Neutrophil (primary cell): ENCODE measurements around the gene CPLX3.

Experiments
- H3K27ac ChIP-seq: fragments of 200-600 bp; sonication (generic); 2 replicates; pipeline ENCODE4 v1.5.1; 2016; ENCODE audit warnings: mild to moderate bottlenecking, moderate library complexity
- H3K27me3 ChIP-seq: fragments of 200-600 bp; sonication (generic); 2 replicates; pipeline ENCODE4 v1.6.0; 2016; ENCODE audit warnings: mild to moderate bottlenecking
- H3K36me3 ChIP-seq: fragments of 200-600 bp; sonication (generic); 2 replicates; pipeline ENCODE4 v1.5.1; 2017
- H3K4me1 ChIP-seq, 2 experiments: fragments of 200-600 bp in 1 of 2; sonication (generic) in 1 of 2; 1 replicate in 1 of 2; 2 replicates in 1 of 2; pipeline versions ENCODE4 v1.5.1 to v1.6.1; 2013 to 2016; ENCODE audit warnings: low read depth in 1 of 2, low read length in 1 of 2, mild to moderate bottlenecking in 1 of 2, moderate library complexity in 1 of 2; ENCODE audit not compliant: control insufficient read depth in 1 of 2, insufficient read depth in 1 of 2
- H3K4me3 ChIP-seq, 2 experiments: fragments of 200-600 bp in 1 of 2; sonication (generic) in 1 of 2; 1 replicate in 1 of 2; 2 replicates in 1 of 2; pipeline ENCODE4 v1.5.1; 2013 to 2016; ENCODE audit warnings: low read depth in 1 of 2, low read length in 1 of 2, mild to moderate bottlenecking in 1 of 2, moderate library complexity in 1 of 2
- H3K9me3 ChIP-seq: fragments of 200-600 bp; sonication (generic); 2 replicates; pipeline ENCODE4 v1.5.1; 2016
- TF ChIP-seq, protein P1 (sequence below): fragments of 200-600 bp; sonication (generic); IDR thresholded peaks from 2 replicates; pipeline ENCODE4 v1.5.1; 2016; ENCODE audit warnings: antibody characterized with exemption

The CPLX3 gene

DNA sequence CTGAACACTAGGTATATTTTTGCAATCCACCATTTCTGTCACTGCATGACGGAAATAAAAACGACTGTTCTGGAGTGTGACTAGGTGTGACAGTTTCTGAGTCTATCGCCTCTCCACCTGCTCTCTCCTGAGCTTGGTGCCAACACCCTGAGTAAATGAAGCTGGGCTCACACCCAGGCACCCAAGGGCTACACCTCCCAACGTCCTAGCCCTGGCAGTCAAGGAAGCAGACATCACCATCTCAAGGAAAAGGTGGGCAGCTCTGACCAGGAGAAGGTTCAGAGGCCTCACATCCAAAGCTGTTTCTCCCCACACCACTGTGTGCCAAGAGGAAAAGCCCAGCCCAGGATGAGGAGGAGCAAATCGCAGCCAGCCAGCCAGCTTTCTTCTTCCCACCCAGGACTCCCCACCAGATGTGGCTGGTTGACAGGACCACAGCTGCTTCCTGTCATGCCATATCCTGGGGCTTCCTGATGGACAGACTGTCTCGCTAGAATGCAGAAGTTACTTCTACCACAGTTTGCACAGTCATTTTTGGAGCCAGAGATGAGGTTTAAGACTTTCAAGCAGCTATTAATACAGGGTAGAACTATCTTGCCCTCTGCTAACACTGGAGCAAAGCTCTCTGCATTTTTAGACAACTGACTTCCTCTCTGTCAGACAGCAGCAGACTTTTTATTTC lies 43.4 kb downstream of the CPLX3 start:
- TF ChIP-seq, protein P1, sequence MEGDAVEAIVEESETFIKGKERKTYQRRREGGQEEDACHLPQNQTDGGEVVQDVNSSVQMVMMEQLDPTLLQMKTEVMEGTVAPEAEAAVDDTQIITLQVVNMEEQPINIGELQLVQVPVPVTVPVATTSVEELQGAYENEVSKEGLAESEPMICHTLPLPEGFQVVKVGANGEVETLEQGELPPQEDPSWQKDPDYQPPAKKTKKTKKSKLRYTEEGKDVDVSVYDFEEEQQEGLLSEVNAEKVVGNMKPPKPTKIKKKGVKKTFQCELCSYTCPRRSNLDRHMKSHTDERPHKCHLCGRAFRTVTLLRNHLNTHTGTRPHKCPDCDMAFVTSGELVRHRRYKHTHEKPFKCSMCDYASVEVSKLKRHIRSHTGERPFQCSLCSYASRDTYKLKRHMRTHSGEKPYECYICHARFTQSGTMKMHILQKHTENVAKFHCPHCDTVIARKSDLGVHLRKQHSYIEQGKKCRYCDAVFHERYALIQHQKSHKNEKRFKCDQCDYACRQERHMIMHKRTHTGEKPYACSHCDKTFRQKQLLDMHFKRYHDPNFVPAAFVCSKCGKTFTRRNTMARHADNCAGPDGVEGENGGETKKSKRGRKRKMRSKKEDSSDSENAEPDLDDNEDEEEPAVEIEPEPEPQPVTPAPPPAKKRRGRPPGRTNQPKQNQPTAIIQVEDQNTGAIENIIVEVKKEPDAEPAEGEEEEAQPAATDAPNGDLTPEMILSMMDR, result no peak
- no peaks in the 10 kb centered on the region for H3K9me3 ChIP-seq
- peak overlapping the region in 1 of 2 experiments; percentile 6 for H3K4me3 ChIP-seq
- H3K27ac ChIP-seq, result peak overlapping the region; percentile 90
- H3K4me1 ChIP-seq, result peaks cover 72 to 77% of the 10 kb centered on the region in 2 experiments
- H3K36me3 ChIP-seq, result no peaks in the 10 kb centered on the region
- no peaks in the 10 kb centered on the region for H3K27me3 ChIP-seq

DNA sequence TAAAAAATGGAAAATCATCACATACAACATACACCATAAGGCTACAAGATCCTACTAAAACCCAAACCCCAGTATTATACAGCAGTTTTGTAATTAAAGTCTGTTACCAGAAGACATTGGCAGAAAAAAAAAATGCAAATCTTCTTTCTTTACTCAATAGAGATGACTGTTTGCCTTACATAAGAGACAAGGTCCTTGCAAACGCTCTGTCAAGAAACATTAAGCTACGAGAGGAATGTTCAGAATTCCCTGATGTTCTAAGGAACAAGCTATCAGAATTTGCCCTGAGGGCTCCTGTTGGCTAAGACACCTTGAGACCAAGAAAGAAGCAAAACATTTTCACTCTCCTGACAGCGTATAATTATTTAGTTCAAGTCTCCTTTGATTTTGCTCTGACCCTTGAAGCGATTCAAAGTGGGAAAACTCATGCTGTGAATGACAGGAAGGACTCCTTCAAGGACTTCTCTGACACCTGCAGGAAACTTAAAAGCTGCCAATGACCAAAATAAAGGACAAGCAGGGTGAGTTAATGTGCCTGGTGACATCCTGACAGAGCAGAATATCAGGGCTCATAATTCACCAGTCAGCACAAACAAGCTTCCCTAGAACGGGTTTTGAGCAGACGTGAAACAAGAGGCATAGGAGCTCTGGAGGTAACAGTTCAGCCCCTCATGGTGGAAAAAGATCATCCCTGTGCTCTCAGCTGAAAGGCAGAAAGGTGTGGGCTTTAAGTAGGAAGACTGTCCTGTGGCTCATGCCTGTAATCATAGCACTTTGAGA lies 44.2 kb downstream of the CPLX3 start:
- Histone ChIP-seq H3K4me3 (peak overlapping the region; percentile 13 to 24), H3K27me3 (no peaks in the 10 kb centered on the region), H3K4me1 (peaks cover 72 to 77% of the 10 kb centered on the region in 2 experiments), H3K36me3 (no peaks in the 10 kb centered on the region), H3K9me3 (no peaks in the 10 kb centered on the region), H3K27ac (peak overlapping the region; percentile 90)
- TF ChIP-seq, protein P1, result no peak

DNA sequence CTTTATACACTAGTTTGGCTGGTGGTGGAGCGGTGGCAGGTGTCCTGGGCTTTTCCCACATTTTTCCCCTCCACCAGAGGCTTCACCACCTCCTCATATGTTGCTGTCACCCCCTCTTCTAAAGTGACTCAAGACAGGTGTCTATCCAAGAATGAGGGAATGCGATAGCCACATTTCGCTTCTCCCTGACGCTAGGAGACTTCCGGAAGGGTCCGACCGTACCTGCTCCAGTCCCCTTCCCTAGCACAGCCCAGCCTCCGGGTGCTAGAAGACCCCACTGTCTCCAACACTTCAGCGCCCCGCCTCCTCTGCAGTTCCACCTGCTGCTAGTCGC lies 46.2 kb downstream of the CPLX3 start:
- peaks cover 58 to 60% of the 10 kb centered on the region in 2 experiments for H3K4me1 ChIP-seq
- TF ChIP-seq, protein P1, result no peak
- H3K4me3 ChIP-seq, result peak overlapping the region; percentile 73 to 75

DNA sequence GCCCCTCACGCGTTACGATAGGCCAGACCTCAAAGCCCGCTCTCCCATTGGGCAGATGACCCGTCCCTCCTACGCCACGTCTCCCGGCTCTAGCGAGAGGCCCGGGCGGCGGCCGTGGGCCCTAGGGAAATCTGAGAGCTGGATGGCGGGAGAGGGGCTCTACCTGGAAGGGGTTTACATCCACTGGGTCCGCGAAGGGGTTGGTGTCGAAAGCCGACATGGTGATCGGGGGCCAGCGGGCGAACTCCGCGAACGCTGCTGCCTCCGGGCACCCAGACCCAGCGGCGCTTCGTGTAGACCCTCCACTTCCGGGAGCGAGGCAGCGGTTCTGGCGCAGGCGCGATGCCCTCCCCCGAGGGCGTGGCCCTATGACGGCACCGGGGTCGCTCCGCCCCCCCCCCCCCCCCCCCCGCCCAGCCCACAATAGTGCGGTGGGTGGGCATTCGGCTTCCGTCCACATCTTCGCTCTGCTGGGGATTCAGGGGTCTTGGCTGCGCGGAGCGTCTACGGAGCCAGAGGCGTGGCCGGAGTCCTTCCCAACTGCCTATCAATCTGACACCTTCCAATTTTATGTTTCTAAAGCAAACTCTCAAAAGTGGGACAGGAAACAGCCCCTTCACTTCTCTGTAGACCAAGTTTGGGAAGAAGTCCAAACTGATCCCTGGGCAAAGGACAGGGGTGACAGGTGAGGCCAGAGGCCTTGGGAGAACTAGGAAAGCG lies 46.8 kb downstream of the CPLX3 start, which contains the start of gene SCAMP2:
TSS of gene SCAMP2 (minus strand) at position 330 of the 720 bp plus-strand sequence. CDS start at position 220, 110 bp downstream.
- no peaks in the 10 kb centered on the region for H3K36me3 ChIP-seq
- TF ChIP-seq, protein P1, result peak; percentile 27
- H3K9me3 ChIP-seq, result no peaks in the 10 kb centered on the region
- peaks cover 53 to 55% of the 10 kb centered on the region in 2 experiments for H3K4me1 ChIP-seq
- H3K4me3 ChIP-seq, result peak within 1 kb of the TSS; percentile 73 to 75
- peak within 1 kb of the TSS; percentile 90 for H3K27ac ChIP-seq
- H3K27me3 ChIP-seq, result no peaks in the 10 kb centered on the region

More for the DNA sequence above, 46.2 kb downstream of the CPLX3 start:
- Histone ChIP-seq H3K27me3 (no peaks in the 10 kb centered on the region), H3K9me3 (no peaks in the 10 kb centered on the region), H3K27ac (peak overlapping the region; percentile 90), H3K36me3 (no peaks in the 10 kb centered on the region)

DNA sequence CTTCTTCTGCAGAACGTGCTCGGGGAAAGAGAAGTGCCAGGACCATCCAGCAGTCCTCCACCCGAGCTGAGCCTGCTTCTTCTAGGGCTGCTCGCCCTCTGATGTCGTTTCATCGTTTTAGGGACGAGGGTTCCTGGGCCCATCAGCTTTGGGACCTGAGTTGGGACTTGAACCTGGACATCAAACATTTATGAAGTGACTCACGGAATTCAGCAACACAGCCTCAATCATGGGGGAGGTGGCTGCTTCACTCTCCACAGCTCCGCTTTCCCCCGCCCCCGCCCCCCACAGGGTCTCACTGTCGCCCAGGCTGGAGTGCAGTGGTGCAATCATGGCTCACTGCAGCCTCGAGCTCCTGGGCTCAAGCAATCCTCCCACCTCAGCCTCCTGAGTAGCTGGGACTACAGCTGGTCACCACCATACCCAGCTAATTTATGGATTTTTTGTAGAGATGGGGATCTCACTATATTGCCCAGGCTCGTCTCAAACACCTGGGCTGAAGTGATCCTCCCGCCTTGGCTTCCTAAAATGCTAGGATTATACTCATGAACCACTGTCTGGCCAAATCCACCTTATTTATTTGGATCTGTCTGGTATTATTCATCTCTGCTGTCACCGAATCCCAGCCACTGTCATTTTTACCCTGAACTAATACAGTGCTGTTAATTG lies 47.5 kb downstream of the CPLX3 start:
- H3K27ac ChIP-seq, result peak overlapping the region; percentile 90
- H3K36me3 ChIP-seq, result no peaks in the 10 kb centered on the region
- H3K27me3 ChIP-seq, result no peaks in the 10 kb centered on the region
- H3K4me1 ChIP-seq, result peaks cover 46 to 48% of the 10 kb centered on the region in 2 experiments
- H3K9me3 ChIP-seq, result no peaks in the 10 kb centered on the region
- TF ChIP-seq, protein P1, result no peak
- peak overlapping the region; percentile 73 to 75 for H3K4me3 ChIP-seq
